Retinal pigment epithelial cell (primary cell): Measurements from ENCODE around the gene ZNF398.

Source experiments
- DNase-seq: peaks from one replicate; pipeline ENCODE4 v3.0.0-alpha.2; 2010; ENCODE audit warnings: low read depth
- H3K4me3 ChIP-seq: 2 replicates; pipeline ENCODE4 v1.5.1; 2011; ENCODE audit warnings: mild to moderate bottlenecking, low read length, control low read depth, moderate library complexity
- TF ChIP-seq, protein P1 (sequence below): conservative IDR thresholded peaks from 2 replicates; pipeline ENCODE4 v1.5.1; 2011; ENCODE audit warnings: low read depth, low read length, control low read depth, inconsistent platforms

Gene ZNF398

DNA sequence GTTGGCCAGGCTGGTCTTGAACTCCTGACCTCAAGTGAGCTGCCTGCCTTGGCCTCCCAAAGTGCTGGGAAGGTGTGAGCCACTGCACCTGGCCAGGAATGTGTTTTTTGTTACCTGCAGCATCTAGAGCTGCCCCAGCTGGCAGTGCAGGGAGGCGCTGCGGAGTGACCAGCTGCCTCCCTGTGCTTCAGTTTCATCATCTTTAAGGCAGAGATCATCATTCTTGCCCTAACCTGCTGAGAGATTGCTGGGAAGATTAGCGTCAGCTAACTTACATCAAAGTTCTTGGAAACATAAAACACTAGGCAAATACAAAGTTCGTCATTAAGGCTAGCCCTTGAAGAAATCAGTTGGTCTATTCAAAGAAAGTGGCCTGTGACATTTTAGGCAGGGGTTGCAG is 50.4 kb downstream of the ZNF398 start:
- H3K4me3 ChIP-seq = no peak overlapping the region
- DNase-seq = no peak
- TF ChIP-seq, protein P1, sequence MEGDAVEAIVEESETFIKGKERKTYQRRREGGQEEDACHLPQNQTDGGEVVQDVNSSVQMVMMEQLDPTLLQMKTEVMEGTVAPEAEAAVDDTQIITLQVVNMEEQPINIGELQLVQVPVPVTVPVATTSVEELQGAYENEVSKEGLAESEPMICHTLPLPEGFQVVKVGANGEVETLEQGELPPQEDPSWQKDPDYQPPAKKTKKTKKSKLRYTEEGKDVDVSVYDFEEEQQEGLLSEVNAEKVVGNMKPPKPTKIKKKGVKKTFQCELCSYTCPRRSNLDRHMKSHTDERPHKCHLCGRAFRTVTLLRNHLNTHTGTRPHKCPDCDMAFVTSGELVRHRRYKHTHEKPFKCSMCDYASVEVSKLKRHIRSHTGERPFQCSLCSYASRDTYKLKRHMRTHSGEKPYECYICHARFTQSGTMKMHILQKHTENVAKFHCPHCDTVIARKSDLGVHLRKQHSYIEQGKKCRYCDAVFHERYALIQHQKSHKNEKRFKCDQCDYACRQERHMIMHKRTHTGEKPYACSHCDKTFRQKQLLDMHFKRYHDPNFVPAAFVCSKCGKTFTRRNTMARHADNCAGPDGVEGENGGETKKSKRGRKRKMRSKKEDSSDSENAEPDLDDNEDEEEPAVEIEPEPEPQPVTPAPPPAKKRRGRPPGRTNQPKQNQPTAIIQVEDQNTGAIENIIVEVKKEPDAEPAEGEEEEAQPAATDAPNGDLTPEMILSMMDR = no peak

DNA sequence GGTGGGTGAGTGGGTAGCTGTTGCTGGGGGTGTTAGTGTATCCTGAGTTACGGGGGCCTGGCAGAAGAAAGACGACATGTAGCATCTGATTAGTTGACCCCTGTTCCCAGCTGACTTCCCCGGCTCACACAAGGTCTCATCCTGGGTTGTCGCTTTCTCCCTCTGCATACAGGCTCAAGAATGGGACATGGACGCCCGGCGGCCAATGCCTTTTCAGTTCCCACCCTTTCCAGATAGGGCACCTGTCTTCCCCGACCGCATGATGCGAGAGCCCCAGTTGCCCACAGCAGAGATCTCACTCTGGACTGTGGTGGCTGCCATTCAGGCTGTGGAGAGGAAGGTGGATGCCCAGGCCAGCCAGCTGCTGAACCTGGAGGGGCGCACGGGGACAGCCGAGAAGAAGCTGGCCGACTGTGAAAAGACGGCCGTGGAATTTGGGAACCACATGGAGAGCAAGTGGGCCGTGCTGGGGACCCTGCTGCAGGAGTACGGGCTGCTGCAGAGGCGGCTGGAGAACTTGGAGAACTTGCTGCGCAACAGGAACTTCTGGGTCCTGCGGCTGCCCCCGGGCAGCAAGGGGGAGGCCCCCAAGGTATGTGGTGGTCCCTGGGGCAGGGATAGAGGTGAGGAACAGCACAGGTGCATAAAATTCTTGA is 51.0 kb downstream of the ZNF398 start:
- TF ChIP-seq, protein P1 = no peak
- no peak for DNase-seq
- no peak overlapping the region for H3K4me3 ChIP-seq

DNA sequence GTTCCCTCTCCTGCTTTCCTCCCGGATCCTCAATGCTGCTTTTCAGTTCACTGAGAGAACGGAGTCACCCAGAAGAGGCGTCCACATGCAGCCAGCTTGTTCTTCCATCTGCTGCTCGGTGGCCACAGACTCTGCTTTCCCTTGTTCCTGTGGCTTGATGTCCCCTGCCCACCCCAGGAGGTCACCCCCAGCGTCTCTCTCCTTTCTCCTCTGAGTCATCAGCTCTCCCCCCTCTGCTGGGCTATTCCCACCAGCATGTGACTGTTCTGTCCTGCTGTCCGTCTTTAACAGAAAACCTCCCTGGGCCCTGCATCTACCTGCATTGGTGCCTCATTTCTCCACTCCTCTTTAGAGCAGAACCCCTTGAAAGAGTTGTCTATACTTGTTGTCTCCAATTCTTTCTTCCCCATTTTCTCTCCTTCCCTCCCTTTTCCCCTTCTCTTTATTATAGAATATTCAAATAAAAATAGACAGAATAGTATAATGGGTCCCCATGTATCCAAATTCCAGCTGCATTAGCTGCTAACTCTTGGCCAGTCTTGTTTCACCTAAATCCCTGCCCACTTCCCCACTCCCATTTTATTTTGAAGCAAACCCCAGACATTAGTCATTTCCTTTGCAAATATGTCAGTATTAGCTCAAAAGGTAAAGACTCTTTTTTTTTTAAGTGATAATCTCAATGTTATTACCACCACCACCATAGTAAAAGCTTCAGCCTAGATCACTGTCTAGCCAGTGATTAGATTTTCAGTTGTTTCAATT is 52.2 kb downstream of the ZNF398 start:
- no peak for DNase-seq
- TF ChIP-seq, protein P1 = no peak
- no peak overlapping the region for H3K4me3 ChIP-seq

DNA sequence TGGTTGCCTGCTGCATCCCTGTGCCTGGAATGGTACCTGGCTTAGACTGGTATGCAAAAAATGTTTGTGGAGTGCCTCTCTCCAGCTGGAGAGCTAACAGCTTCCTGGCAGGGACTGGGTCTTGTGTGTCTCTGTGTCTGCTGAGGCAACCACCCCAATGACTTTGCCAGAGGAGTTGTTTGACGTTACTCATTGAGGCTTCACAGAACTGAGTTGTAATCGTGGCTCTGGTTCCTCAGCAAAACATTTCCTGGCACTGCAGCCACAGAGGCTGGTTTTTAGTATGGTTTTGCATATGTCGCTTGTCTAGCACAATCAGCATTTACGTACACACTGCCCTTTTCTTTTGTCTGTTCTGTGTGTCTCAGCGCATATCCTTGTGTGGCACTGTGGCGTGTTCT is 55.6 kb downstream of the ZNF398 start:
- no peak overlapping the region for H3K4me3 ChIP-seq
- TF ChIP-seq, protein P1 = no peak
- DNase-seq = no peak

DNA sequence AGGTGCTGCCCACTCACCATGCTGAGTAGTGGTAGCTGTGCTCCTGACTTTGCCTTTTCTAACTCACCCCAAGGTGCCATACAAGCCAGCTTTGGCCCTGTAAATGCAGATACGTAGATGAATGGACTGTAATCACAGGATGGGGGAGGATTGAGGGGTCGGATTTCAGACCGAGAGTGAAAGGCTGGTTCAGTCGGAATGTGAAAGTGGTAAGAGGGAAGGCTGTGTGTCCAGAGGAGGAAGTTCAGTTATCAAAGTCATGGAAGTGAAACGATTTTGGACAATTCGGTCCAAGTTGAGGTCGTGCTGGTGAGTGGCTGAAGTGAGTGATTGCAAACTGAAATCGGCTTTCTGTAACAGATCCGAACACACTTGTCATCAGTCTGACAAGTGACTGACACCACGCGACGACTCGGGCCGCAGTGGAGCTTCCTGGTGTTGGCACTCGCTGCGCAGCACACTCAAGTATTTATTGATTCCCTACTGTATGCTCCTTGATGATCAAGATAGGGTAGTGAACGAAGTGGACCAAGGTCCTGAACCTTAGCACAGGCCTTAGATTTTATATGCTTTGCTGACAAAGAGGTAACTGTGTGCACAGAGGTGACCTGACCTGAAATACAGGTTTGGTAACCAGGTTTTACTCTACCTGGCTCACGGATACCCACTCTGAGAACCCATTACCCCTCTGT is 58.6 kb downstream of the ZNF398 start:
- no peak for DNase-seq
- H3K4me3 ChIP-seq = no peak overlapping the region
- TF ChIP-seq, protein P1 = no peak

DNA sequence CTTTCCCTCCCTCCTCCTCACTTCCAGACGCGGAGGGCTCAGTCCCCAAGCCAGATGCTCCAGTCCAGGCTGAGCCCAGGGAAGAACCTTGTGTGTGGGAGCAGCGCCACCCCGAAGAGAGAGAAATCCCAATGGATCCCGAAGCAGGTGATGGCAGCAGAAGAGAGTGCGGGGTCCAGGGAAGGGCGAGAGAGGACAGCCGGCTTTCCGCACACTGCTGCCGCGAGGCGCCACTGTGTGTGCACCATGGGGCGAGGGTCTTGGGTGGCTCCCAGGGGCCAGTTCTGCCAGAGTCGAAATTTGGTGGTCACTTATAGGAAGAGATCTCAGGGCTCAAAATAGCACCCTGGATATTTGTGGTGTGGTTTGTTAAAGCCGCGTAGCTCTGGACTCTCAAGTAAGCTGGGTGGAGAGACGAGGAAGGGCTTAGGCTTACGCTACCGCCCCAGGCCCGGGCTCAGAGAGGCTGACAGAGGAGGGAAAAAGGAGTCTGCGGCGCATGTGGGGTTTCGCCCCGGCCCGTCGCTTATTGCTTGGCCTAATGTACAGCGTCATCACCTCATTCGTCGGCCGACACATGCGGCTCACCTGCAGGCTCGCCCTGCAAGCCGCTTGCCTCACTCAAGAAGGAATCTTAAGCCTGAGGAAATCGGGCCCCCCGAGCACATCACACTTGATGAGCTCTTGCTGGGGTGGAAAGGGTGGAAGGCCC is 60.2 kb downstream of the ZNF398 start:
- no peak for DNase-seq
- TF ChIP-seq, protein P1 = no peak
- H3K4me3 ChIP-seq = no peak overlapping the region
